Coronary artery (tissue), 2 donors: ENCODE data around the gene KIRREL3.

Experiments
- DNase-seq: peaks from one replicate; pipeline ENCODE4 v3.0.0-alpha.2; 2017; ENCODE audit warnings: low spot score
- H3K27ac ChIP-seq, 2 donors: fragments of 200-600 bp; sonication (generic); one replicate each; pipeline ENCODE4 v1.5.1; 2016 to 2019
- H3K4me3 ChIP-seq: fragments of 200-600 bp; sonication (generic); 2 replicates; pipeline ENCODE4 v1.5.1; 2016; ENCODE audit warnings: mild to moderate bottlenecking, moderate library complexity
- CTCF ChIP-seq: fragments of 200-600 bp; sonication (generic); IDR thresholded peaks from one replicate; pipeline ENCODE4 v1.5.1; 2019; ENCODE audit warnings: antibody characterized with exemption

The KIRREL3 gene

GRCh38 chr11:126768702-126769101 is 231.9 kb downstream of the KIRREL3 start:
- no peak overlapping the region for H3K27ac ChIP-seq
- H3K4me3 ChIP-seq = no peak overlapping the region
- no peak for TF ChIP-seq CTCF
- DNase-seq = no peak

- no peak overlapping the region for H3K4me3 ChIP-seq
- no peak overlapping the region for H3K27ac ChIP-seq
- TF ChIP-seq CTCF = no peak
- no peak for DNase-seq
Measured at GRCh38 chr11:126766440-126766839, 234.1 kb downstream of the KIRREL3 start.

- TF ChIP-seq CTCF = no peak
- no peak for DNase-seq
- H3K4me3 ChIP-seq = no peak overlapping the region
- H3K27ac ChIP-seq = no peak overlapping the region
Measured at GRCh38 chr11:126765196-126765595, 235.4 kb downstream of the KIRREL3 start.

GRCh38 chr11:126764231-126764630 is 236.3 kb downstream of the KIRREL3 start:
- DNase-seq = no peak
- no peak for TF ChIP-seq CTCF

GRCh38 chr11:126756855-126757254 is 243.7 kb downstream of the KIRREL3 start:
- Histone ChIP-seq H3K27ac (no peak overlapping the region), H3K4me3 (no peak overlapping the region)
- no peak for DNase-seq
- TF ChIP-seq CTCF = no peak

More at GRCh38 chr11:126764231-126764630, 236.3 kb downstream of the KIRREL3 start:
- Histone ChIP-seq H3K4me3 (no peak overlapping the region), H3K27ac (no peak overlapping the region)

GRCh38 chr11:126756421-126756820 is 244.1 kb downstream of the KIRREL3 start:
- DNase-seq = no peak
- H3K4me3 ChIP-seq = no peak overlapping the region
- no peak for TF ChIP-seq CTCF
- H3K27ac ChIP-seq = no peak overlapping the region

GRCh38 chr11:126755526-126755925 is 245.0 kb downstream of the KIRREL3 start:
- Histone ChIP-seq H3K4me3 (no peak overlapping the region), H3K27ac (no peak overlapping the region)
- no peak for DNase-seq
- no peak for TF ChIP-seq CTCF
